Measurements from ENCODE around the gene MRPL20.
"Not testable (repeated sequence)": the region's sequence is repeated elsewhere in the genome, so short reads cannot be mapped to it uniquely, and the experiment has no call there.

Gene MRPL20

DNA sequence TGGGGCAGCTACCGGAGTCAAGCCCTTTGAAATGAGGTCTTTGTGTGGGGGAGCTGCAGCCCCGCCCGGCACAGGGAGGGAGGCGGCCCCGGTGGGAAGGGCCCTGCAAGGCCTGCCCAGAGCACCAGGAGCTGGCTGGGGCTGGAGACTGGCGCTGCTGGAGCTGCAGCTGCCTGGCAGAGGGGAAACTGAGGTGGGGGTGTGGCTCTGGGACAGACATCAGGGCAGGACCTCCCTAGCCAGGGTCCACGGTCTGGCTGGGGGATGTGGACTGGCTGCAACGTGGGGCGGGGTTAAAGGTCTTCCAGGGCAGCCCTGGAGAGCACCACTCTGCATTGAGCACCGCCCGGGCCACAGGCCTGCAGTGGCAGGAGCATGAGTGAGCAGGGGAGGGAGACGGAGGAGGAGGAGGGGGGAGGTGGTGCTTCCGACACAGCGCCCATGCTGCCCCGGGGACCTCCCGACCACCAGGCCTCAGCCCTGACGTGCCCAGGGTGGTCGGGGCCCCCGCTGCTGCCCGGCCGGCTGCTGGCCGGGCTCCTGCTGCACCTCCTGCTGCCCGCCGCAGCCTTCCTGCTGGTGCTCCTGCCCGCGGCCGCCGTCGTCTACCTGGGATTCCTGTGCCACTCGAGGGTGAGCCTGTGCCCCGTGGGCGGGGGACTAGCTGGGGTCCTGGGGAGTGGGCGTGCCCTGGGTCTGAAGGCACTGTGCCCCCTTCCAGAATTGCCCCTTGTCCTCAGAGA is 18.8 kb upstream of the MRPL20 start:
- DNase-seq (ENCODE audit: low spot score): no peak

DNA sequence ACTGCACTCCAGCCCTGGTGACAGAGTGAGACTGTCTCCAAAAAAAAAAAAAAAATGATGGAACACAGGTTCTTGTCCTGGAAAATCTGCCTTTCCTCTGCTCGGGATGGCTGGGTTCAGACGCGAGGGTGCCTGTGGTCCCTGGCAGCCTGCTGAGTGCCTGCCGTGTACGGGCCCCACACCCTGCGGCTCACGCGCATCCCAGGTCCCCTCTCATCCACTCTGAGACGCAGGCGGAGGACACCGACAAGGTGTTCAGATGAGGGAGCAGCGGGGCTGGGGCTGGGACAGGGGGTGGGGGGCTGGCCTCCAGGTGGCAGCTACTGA is 18.3 kb upstream of the MRPL20 start:
- DNase-seq (ENCODE audit: low spot score): no peak

DNA sequence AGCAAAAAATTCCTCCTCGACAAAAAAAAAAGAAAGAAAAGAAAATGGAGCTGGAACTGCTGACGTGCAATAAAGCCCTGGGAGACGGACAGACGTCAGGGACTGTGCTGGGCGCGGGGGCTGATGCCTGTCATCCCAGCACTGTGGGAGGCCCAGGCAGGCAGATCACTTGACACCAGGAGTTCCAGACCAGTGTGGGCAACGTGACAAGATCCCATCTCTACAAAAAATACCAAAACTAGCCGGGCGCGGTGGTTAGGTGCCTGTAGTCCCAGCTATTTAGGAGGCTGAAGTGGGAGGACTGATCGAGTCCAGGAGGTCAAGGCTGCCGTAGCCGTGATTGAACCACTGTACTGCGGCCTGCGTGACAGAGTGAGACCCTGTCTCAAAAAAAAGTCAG is 17.6 kb upstream of the MRPL20 start:
- no peak for DNase-seq (ENCODE audit: low spot score)

DNA sequence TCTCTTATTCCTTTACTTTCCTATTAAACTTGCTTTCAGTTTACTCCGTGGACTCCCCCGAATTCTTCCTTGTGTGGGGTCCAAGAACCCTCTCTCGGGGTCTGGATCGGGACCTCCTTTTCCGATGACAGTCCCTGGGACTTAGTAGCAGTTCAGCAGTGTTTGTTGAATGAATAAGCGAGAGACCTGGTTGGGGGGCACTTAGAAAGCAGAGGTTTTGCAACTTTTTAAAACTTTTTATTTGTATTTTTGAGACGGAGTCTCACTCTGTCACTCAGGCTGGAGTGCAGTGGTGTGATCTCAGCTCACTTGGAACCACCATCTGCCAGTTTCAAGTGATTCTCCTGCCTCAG is 16.1 kb upstream of the MRPL20 start:
- DNase-seq (ENCODE audit: low spot score): no peak

DNA sequence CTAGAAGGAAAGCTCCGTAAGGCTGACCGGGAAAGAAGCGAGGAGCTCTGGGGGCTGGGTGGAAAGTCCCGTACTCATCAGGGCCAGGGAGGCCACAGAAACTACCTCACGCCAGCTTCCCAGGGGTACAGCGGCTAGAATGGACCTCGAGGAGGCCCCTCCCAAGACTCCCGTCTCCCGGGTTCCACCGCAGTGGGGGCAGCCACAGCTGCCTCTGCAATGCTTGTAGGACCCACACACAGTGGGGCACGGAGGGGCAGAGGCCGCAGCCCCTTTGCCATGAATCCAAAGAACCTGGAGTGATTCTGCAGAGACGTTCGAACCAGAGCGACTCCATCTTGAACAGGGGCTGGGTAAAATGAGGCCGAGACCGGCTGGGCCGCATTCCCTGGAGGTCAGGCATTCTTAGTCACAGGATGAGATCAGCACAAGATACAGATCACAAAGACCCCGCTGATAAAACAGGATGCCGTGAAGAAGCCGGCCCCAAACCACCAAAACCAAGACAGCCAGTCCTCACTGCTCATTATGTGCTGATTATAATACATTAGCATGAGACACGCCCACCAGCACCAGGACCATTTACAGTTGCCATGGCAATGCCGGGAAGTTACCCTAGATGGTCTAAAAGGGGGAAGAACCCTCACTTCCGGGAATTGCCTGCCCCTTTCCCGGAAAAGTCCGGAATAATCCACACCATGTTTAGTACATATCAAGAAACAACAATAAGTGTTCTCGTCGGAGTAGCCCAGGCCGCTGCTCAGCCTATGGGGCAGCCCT is 15.6 kb upstream of the MRPL20 start:
- DNase-seq (ENCODE audit: low spot score): no peak

DNA sequence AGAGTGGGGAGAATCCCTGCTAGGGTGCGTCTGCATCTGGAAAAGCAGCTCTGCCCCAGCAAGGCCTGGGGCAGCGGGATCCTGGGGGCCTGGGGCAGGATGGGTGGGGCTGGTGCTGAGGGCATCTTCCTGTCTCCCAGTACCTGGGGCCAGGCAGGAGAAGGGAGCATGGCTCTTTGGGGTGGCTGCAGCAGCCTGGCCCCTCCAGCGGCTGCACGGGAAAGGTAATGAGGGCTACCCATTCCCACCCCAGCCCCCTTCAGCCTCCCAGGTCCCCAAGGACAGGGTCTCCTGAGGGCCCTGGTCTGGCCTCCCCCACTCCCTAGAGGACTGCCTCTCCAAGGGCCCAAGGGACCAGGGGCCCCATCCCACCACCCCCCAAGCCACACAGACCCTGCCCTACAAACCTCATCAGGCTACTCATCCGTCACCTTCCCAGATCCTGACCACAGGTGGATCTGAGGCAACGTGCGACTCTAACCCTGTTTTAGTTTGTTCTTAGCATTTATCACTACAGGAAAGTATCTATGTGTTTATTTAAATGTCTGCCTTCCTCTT is 14.9 kb upstream of the MRPL20 start:
- DNase-seq (ENCODE audit: low spot score): no peak

DNA sequence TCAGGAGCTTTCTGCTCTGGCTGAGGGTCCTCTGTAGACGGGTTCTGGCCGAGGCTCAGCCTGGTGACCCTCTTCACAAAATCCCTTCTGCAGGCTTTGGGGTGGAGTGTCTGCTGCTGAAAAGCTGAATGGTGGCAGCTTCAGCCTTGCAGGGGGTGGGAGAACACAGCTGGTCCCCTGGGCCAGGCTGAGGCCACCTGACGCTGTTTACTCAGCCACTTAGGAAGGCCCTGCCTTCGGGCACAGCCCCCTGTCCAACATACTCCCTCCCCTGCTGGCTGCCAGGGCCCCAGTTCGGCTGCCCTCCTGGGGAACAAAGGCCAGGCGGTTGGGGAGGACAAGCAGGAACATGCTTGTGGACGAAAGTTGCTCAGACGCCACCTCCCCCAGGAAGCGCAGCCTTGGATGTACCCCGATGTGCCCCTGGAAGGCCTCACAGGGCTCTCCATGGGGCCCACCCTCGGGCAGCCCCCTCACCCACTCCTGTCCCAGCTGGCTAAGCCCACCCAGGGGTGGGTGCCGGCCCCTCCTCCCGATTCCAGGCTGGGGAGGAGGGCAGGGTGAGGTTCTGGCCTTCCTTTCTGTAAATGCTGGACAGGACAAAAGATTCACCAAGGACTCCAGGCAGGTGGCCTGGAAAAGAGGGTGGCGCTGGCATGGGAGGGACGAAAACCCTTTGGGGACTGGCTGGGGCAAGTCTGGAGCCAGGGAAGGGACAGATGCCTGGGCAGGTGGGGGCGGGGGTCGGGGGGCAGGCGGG is 14.2 kb upstream of the MRPL20 start, which contains the start of gene ANKRD65:
ANKRD65 (minus strand) TSS at position 130 of the 760 bp plus-strand sequence. CDS start 271 bp downstream, outside the sequence.
- no peak for DNase-seq (ENCODE audit: low spot score)

DNA sequence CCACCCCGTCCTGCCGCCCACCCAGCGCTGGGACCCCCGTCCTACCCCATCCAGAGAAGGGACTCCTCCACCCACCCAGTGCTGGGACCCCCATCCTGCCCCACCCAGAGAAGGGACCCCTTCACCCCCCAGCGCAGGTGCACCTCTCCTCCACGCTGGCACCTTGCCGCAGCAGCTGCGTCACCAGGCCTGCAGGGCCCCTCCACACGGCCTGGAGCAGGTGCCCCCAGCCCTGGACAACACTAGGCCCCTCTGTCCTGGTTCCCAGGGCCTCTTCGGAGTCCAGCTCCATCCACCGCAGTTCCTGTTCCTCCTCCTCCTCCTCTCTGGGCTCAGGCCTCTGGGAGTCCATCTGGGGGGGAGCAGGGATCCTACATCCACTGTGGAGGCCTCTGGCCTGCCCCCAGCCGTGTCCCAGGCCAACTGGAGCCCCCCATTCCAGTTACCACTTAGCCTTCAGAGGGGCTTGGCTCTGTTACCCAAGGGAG is 13.6 kb upstream of the MRPL20 start:
- DNase-seq (ENCODE audit: low spot score): no peak

DNA sequence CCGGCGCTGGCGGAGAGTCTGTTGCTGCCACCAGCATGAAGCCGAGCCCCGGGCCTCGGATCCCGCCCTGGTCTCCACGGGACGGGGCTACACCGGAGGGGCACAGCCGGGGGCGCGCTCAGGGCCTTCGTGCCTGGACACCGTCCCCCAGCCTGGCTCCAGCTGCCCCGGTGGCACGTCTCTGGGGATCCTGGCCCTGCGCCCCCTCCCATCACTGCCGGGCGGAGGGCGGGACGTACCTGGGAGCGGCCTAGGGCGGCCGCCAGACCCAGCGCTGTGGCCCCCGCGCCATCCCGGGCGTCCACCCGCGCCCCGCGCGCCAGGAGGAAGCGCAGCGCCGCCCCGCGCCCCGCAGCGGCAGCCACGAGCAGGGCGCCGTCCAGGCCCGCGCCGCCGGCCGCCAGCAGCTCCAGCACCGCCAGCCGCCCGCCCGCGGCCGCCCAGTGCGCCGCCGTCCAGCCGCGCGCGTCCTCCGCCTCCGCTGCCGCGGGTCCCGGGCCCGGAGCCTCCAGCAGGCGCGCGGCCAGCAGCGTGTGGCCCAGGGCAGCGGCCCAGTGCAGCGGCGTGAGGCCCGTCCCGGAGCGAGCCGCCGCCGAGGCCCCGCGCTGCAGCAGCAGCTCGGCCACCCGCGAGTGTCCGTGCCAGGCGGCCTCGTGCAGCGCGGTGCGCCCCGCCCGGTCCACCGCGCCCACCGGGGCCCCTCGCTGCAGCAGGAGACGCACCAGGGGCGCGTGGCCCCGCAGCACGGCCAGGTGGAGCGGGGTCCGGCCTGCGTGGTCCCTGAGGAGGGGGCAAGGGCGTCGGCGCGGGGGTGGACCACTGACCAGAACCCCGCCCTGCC is 12.9 kb upstream of the MRPL20 start:
- no peak for DNase-seq (ENCODE audit: low spot score)

DNA sequence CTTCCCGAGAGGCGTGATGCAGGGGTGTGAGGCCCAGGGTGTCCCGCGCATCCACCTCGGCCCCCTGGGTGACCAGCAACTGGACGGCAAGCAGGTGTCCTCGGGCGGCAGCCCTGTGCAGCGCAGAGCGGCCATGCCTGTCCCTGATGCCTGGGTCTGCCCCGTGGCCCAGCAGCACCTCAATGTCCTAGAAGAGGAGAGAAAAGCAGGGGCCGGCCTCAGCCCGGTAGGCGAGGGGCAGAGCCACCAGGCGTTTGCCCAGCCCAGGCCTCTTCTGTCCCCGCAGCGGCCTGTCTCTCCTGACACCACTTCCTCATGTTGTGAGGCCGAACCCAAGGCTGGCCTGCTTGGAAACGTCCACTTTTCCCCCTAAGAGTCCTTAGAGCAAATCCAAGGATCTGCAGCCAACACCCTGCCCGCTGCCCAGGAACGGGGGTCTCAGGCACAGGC is 12.3 kb upstream of the MRPL20 start:
- DNase-seq (ENCODE audit: low spot score): no peak

DNA sequence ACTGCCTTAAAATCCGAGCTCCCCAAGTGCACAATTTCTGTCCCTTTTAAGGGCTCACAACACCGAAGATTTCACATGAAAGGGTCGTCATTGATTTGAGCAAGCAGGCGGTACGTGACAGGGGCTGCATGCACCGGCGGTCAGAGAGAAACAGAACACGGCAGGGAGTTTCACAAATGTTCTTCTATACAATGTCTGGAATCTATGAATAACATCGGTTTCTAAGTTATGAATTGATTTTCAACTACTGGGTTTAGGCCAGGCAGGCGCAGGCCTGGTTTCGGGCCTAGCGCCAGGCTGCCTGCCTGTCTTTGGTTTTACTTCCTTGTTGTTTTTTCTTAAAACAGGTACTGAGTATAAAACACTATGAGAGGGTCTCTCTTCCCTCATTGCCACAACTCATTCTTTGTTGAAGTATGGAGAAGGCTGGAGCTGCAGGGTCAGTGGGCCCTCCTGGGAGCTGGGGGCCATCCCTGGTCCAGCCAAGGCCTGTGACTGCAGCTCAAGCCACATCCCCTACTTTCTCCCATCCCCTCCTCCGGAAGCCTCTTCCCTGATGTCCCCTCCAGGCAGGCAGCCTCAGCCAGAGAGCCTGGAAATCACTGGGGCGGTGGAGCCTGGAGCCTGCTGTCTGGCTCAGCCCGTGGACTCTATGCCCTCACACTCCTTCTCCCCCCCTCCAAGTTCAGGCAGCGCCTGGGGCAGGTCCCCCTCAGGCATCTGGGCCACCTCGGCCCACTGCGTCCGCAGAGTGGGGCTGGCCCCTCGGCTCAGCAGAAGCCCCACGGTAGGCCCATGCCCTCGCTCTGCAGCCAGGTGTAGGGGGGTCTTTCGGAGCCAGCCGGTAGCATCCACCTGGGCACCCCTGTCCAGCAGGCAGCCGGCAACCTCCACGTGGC is 11.6 kb upstream of the MRPL20 start:
- DNase-seq (ENCODE audit: low spot score): no peak

DNA sequence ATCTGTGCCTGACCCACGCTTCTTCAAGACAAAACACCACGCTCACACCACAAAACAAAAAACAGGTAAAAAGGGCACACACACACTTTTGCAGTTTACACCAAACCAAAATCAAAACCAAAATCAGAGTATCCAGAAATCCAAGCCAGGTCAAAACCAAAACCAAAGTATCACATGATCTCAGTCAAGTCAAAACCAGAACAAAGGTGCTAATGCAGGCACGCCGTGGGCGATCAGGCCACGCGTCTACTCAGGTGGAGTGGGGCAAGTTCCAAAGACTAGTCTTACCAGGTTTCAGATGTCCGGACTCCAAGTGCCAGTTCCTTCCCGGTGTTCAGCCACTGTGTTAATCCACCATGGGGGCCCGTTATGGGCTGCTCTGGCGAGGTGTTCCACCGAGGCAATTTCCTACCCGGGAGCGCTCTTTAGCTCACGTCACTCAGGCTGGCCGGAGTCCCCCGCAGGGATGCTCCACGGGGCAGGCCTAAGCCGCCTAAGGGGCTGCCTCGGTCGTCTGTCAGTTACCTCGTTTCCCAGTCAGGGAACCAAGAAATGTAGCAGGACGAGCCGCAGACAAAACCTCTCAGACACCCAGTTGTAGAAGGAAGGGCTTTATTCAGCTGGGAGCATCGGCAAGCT is 10.9 kb upstream of the MRPL20 start:
- not testable (repeated sequence) for DNase-seq (ENCODE audit: low spot score)

DNA sequence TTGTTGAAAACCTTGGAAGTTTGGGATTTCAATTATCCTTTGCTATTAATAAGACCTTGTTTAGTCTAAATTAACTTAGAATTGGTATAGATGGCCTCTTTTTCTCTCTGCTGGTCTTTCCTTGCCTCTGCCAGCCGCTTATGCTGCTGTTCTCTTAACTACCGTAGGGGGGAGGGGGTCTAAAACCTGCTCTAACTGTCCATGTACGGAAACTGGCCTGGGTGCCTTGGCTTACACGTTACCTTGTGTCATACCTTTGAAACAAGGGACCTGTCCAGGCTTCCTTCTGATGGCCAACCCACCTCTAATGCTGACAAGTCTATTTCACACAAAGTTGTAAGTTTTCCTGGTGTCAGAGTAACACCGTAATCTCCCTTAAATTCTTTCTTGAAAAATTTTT is 10.3 kb upstream of the MRPL20 start:
- DNase-seq (ENCODE audit: low spot score): not testable (repeated sequence)

DNA sequence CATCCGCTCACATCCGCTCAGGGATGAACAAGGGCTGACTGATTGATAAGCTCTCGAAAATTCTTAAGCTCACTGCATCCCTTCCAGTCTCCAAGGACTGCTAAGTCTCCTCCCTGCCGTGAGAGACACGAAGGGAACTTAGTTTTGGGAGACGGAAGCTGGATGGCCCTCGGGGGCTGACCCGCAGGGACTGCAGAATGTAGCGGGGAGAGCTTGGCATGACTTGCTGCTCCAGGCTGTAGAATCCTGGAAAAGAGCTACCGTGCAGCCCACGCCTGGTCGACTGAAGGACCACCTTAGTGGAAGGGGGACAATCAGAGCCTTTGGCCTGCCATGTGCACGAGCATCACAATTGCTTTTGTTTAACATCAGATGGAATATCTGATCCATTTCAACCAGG is 8.7 kb upstream of the MRPL20 start:
- no peak for DNase-seq (ENCODE audit: low spot score)

DNA sequence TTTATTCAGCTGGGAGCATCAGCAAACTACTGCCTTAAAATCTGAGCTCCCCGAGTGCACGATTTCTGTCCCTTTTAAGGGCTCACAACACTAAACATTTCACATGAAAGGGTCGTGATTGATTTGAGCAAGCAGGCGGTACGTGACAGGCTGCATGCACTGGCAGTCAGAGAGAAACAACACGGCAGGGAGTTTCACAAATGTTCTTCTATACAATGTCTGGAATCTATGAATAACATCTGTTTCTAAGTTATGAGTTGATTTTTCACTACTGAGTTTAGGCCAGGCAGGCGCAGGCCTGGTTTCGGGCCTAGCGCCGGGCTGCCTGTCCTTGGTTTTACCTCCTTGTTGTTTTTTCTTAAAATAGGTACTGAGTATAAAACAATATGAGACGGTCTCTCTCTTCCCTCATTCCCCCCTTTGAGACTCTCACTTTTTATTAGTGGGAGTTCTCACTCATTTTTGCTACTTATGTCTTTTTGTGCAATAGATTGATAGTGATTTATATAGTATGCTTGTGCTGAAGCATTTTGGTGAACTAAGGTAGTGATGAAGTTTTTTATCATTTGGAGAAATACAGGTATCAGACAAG is 5.3 kb upstream of the MRPL20 start:
- not testable (repeated sequence) for DNase-seq (ENCODE audit: low spot score)

DNA sequence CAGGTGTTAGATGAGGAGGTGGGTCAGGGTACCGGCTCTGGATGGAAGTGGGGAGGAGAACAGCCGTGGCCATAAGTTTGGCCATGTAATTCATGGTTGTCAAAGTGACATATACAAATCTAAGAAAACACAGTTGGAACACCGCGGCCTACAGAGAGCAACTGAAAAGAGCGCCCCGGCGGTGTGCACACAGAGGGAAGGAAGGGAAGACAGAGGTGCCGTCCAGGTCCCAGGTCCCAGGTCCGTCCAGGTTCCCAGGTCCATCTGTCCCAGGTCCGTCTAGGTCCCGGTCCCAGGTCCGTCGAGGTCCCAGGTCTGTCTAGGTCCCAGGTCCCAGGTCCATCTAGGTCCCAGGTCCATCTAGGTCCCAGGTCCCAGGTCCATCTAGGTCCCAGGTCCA is 4.5 kb upstream of the MRPL20 start:
- DNase-seq (ENCODE audit: low spot score): no peak

DNA sequence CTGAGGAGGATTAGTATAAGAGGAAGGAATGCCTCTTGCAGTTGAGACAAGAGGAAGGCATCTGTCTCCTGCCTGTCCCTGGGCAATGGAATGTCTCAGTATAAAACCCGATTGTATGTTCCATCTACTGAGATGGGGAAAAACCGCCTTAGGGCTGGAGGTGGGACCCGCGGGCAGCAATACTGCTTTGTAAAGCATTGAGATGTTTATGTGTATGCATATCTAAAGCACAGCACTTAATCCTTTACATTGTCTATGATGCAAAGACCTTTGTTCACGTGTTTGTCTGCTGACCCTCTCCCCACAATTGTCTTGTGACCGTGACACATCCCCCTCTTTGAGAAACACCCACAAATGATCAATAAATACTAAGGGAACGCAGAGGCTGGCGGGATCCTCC is 3.1 kb upstream of the MRPL20 start:
- not testable (repeated sequence) for DNase-seq (ENCODE audit: low spot score)

DNA sequence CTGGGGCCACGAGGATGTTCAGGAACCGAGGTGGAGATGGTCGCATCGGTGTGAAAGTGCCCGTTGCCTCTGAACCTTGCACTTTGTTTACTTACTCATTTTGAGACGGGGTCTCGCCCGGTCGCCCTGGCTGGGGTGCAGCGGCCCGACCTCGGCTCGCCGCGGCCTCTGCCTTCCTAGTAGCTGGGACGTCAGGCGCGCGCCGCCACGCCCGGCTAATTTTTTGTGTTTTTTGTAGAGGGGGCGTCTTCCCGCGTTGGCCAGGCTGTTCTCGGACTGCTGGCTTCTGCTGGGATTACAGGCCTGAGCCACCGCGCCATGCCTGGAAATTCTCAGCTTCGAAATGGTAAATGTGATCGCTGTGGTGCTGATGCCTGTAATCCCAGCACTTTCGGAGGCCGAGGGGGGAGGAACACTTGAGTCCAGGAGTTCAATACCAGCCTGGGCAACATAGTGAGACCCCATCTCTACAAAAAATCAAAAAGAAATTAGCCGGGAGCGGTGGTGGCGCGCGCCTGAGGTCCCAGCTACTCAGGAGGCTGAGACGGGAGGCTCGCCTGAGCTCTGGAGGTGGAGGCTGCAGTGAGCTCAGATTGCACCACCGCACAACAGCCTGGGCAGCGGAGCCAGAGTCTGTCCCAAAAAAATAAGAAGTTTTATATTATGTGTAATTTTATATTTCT is 684 bp upstream of the MRPL20 start:
- DNase-seq (ENCODE audit: low spot score): no peak
